Keratinocyte (primary cell): ENCODE measurements around the gene SCMH1. TPM values are rescaled to one million over a fixed set of nuclear protein-coding genes. Genes with fewer than 3 reads are reported as not detected.

Experiments used
- DNase-seq: peaks from one replicate; pipeline ENCODE4 v3.0.0-alpha.2; 2011; ENCODE audit warnings: low read depth, missing footprints, low spot score
- FAIRE-seq: peaks from 2 replicates; lab custom pipeline; 2011; peaks lifted over from hg19 to GRCh38; lab: Jason Lieb, UNC
- H2AFZ ChIP-seq: 2 replicates; pipeline ENCODE4 v1.6.0; 2012; ENCODE audit warnings: low read length, control low read depth, inconsistent platforms; ENCODE audit not compliant: control insufficient read depth
- H3K27ac ChIP-seq: 2 replicates; pipeline ENCODE4 v1.5.1; 2011; ENCODE audit warnings: low read length; ENCODE audit not compliant: control insufficient read depth, insufficient read depth
- H3K27me3 ChIP-seq: 3 replicates; pipeline ENCODE4 v1.6.0; 2011; ENCODE audit warnings: low read length; ENCODE audit not compliant: control insufficient read depth, insufficient read depth; ENCODE audit errors: extremely low read depth
- H3K36me3 ChIP-seq, 2 experiments: 2 replicates in 1 of 2; 3 replicates in 1 of 2; pipeline ENCODE4 v1.5.1; 2011; ENCODE audit warnings: low read length in 2 of 2, mild to moderate bottlenecking in 1 of 2; ENCODE audit not compliant: control insufficient read depth in 2 of 2, insufficient read depth in 2 of 2; ENCODE audit errors: extremely low read depth in 1 of 2
- H3K4me1 ChIP-seq: 3 replicates; pipeline ENCODE4 v1.5.1; 2011; ENCODE audit warnings: low read length; ENCODE audit not compliant: control insufficient read depth, insufficient read depth; ENCODE audit errors: extremely low read depth
- H3K4me2 ChIP-seq: 3 replicates; pipeline ENCODE4 v1.6.0; 2011; ENCODE audit warnings: low read depth, low read length; ENCODE audit not compliant: control insufficient read depth, insufficient read depth; ENCODE audit errors: extremely low read depth
- H3K4me3 ChIP-seq, 3 experiments: fragments of 200-600 bp in 1 of 3; sonication (generic) in 1 of 3; 2 replicates in 2 of 3; 3 replicates in 1 of 3; pipeline ENCODE4 v1.5.1; 2011 to 2016; ENCODE audit warnings: low read length in 3 of 3, mild to moderate bottlenecking in 3 of 3, control low read depth in 2 of 3, inconsistent platforms in 1 of 3, low read depth in 1 of 3, mixed read lengths in 1 of 3, mixed run types in 1 of 3, moderate library complexity in 1 of 3; ENCODE audit not compliant: control insufficient read depth in 2 of 3, insufficient read depth in 2 of 3; ENCODE audit errors: extremely low read depth in 1 of 3
- H3K79me2 ChIP-seq: 2 replicates; pipeline ENCODE4 v1.6.0; 2012; ENCODE audit warnings: low read length; ENCODE audit not compliant: control insufficient read depth, insufficient read depth
- H3K9ac ChIP-seq: 3 replicates; pipeline ENCODE4 v1.6.0; 2011; ENCODE audit warnings: low read length; ENCODE audit not compliant: control insufficient read depth, insufficient read depth; ENCODE audit errors: extremely low read depth
- H3K9me1 ChIP-seq: 3 replicates; pipeline ENCODE4 v1.6.0; 2011; ENCODE audit warnings: low read length; ENCODE audit not compliant: control insufficient read depth, insufficient read depth; ENCODE audit errors: extremely low read depth
- H3K9me3 ChIP-seq: 2 replicates; pipeline ENCODE4 v1.5.1; 2012; ENCODE audit warnings: low read depth, low read length; ENCODE audit not compliant: control insufficient read depth
- H4K20me1 ChIP-seq: 3 replicates; pipeline ENCODE4 v1.6.0; 2011; ENCODE audit warnings: low read length; ENCODE audit not compliant: control insufficient read depth, insufficient read depth; ENCODE audit errors: extremely low read depth
- EZH2 ChIP-seq: IDR thresholded peaks from one replicate; pipeline ENCODE4 v1.6.1; 2012; ENCODE audit warnings: inconsistent platforms, mild to moderate bottlenecking, low read length, moderate library complexity
- dilution Hi-C: fragments of 300-500 bp; cut with MboI; formaldehyde crosslinking; loops from one replicate; pipeline ENCODE4 v1.7.0; 2020; ENCODE audit warnings: low sequenced_read_pairs; ENCODE audit not compliant: extremely low pct_ligation_motif_present
- polyA plus RNA-seq, 5 experiments: library from polyadenylated mRNA; depleted of rRNA in 3 of 5; stranded (reverse) in 3 of 5; stranded (forward) in 1 of 5; unstranded in 1 of 5; fragments of >200 nt; gene quantifications; 1 replicate in 1 of 5; 2 replicates in 3 of 5; 3 replicates in 1 of 5; pipeline versions ENCODE4 v1.2.1 to v1.2.3, GENCODE V29; 2011 to 2012; ENCODE audit warnings: missing spikeins in 2 of 5, low read depth in 1 of 5, low replicate concordance in 1 of 5
- TF ChIP-seq, protein P1 (sequence below), 3 experiments: IDR thresholded peaks in 1 of 3; conservative IDR thresholded peaks in 1 of 3; optimal IDR thresholded peaks in 1 of 3; 2 replicates in 2 of 3; 3 replicates in 1 of 3; pipeline versions ENCODE3 to v1.5.1; 2011; ENCODE audit warnings: low read length in 3 of 3, mild to moderate bottlenecking in 3 of 3, moderate library complexity in 2 of 3, control low read depth in 1 of 3, inconsistent platforms in 1 of 3; ENCODE audit not compliant: insufficient read depth in 2 of 3; ENCODE audit errors: extremely low read depth in 1 of 3

Gene SCMH1
- polyA plus RNA-seq, 1 donor (not counting 4 experiments of a cell fraction or from before 2014, with no cell fraction given), result 29.9 TPM

DNA sequence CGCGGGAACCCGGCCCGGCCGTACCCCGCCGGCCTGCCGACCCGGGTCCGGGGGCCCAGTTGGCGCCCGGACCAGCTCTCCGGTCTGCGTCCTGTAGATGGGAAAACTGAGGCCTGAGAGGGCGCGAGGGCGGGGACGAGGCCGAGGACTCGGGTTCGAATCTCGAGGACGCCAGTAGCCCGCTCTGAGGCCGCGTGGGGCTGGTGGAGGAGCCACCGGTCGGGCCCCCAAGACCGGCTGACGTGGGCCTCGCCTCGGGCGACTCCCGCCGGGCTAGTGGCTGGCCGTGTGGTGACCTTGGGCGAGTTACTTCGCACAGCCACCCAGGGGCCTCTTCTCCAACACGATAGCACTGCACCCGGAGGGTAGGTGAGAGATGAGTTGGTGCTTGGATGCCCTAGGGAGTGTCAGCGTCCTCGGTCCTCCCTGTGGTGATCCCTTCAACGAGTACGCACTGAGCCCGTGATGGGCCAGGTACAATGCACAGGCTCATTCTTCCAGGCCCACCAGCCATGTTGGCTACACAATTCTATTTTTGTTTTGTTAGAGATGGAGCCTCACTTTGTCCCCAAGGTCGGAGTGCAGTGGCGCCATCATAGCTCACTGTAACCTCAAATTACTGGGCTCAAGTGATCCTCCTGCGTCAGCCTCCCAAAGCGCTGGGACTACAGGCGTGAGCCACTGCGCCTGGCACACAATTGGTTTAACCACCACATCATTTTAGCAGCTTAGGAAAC lies 404 bp upstream of the SCMH1 start:
- no peak for DNase-seq

DNA sequence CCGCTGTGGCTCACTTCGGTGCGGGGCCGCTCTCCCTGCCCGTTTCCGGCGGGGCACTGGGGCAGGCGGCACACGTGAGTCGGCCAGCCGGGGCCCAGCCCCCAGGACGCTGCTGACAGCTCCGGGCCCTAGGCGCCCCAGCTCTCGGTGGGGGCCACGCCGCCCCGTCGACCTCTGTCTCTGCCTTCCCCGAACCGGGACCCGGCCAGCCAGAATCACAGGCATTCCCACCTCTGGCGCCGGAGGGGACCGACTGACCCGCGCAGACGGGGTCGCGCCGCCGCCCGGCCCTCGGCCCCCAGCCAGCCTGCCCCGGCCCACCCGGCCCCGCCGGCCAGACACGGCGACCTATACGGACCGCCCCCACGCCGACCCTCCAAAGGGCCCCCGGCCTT lies 755 bp downstream of the SCMH1 start:
- dilution Hi-C loops, result no loop called here
- Histone ChIP-seq H3K4me3 (peak overlapping the region; percentile 54 to 63 (median 56)), H2AFZ (peak overlapping the region; percentile 5), H3K9ac (peak overlapping the region; percentile 69), H3K4me1 (peaks cover 19% of the 10 kb centered on the region), H3K27ac (peak overlapping the region; percentile 32), H3K36me3 (no peaks in the 10 kb centered on the region), H3K9me1 (no peaks in the 10 kb centered on the region), H3K79me2 (peaks cover 3% of the 10 kb centered on the region), H3K4me2 (peak overlapping the region; percentile 66), H3K9me3 (no peaks in the 10 kb centered on the region), H4K20me1 (no peaks in the 10 kb centered on the region), H3K27me3 (no peaks in the 10 kb centered on the region)
- FAIRE-seq, result no peak
- TF ChIP-seq EZH2, result no peak
- TF ChIP-seq, protein P1, sequence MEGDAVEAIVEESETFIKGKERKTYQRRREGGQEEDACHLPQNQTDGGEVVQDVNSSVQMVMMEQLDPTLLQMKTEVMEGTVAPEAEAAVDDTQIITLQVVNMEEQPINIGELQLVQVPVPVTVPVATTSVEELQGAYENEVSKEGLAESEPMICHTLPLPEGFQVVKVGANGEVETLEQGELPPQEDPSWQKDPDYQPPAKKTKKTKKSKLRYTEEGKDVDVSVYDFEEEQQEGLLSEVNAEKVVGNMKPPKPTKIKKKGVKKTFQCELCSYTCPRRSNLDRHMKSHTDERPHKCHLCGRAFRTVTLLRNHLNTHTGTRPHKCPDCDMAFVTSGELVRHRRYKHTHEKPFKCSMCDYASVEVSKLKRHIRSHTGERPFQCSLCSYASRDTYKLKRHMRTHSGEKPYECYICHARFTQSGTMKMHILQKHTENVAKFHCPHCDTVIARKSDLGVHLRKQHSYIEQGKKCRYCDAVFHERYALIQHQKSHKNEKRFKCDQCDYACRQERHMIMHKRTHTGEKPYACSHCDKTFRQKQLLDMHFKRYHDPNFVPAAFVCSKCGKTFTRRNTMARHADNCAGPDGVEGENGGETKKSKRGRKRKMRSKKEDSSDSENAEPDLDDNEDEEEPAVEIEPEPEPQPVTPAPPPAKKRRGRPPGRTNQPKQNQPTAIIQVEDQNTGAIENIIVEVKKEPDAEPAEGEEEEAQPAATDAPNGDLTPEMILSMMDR (optimal IDR thresholded peaks at IDR 0.05 in 1 of 3, IDR thresholded peaks at IDR 0.05 in 1 of 3, conservative IDR thresholded peaks at IDR 0.05 in 1 of 3; ENCODE audit: extremely low read depth in 1 of 3, insufficient read depth in 2 of 3, low read length in 3 of 3), result no peak
- DNase-seq, result no peak

More for the DNA sequence above, 404 bp upstream of the SCMH1 start:
- TF ChIP-seq EZH2, result no peak
- TF ChIP-seq, protein P1 (optimal IDR thresholded peaks at IDR 0.05 in 1 of 3, IDR thresholded peaks at IDR 0.05 in 1 of 3, conservative IDR thresholded peaks at IDR 0.05 in 1 of 3; ENCODE audit: extremely low read depth in 1 of 3, insufficient read depth in 2 of 3, low read length in 3 of 3), result no peak
- H3K36me3 ChIP-seq, result no peaks in the 10 kb centered on the region
- peak overlapping the region; percentile 75 for H3K4me2 ChIP-seq
- no peaks in the 10 kb centered on the region for H3K79me2 ChIP-seq
- peak overlapping the region; percentile 70 for H2AFZ ChIP-seq
- no peaks in the 10 kb centered on the region for H3K27me3 ChIP-seq
- H3K9ac ChIP-seq, result peak overlapping the region; percentile 71
- peaks cover 19% of the 10 kb centered on the region for H3K4me1 ChIP-seq
- no peaks in the 10 kb centered on the region for H3K9me1 ChIP-seq
- no peaks in the 10 kb centered on the region for H3K9me3 ChIP-seq
- peak overlapping the region; percentile 28 for H3K27ac ChIP-seq
- no peak for FAIRE-seq
- no peaks in the 10 kb centered on the region for H4K20me1 ChIP-seq
- H3K4me3 ChIP-seq, result peak overlapping the region; percentile 50 to 54 (median 51)
- dilution Hi-C loops, result no loop called here
